ENCODE results near the gene TTLL4. TPM values are rescaled to one million over a fixed set of nuclear protein-coding genes. Genes with fewer than 3 reads are reported as not detected.
"Not testable (repeated sequence)": the region's sequence is repeated elsewhere in the genome, so short reads cannot be mapped to it uniquely, and the experiment has no call there.

Gene TTLL4
- total RNA-seq, 2 donors from 2014 or later: 8.2 to 9.9 TPM

- H3K36me3 ChIP-seq: peaks cover 39% of the 10 kb centered on the region
- no peaks in the 10 kb centered on the region for H3K9me3 ChIP-seq
- no peak for TF ChIP-seq CTCF (IDR thresholded peaks at IDR 0.05)
- no peaks in the 10 kb centered on the region for H3K4me1 ChIP-seq
- DNase-seq (ENCODE audit: low spot score): no peak
- no peak overlapping the region for H3K27ac ChIP-seq
- H3K27me3 ChIP-seq: no peaks in the 10 kb centered on the region
- H3K4me3 ChIP-seq: no peak overlapping the region
Observed at GRCh38 chr2:218755567-218756404, 45.2 kb downstream of the TTLL4 start.

GRCh38 chr2:218756599-218757377 is 46.2 kb downstream of the TTLL4 start:
- Histone ChIP-seq H3K4me1 (no peaks in the 10 kb centered on the region), H3K36me3 (peaks cover 35% of the 10 kb centered on the region), H3K4me3 (no peak overlapping the region), H3K27ac (no peak overlapping the region), H3K9me3 (no peaks in the 10 kb centered on the region), H3K27me3 (no peaks in the 10 kb centered on the region)
- DNase-seq (ENCODE audit: low spot score): no peak
- no peak for TF ChIP-seq CTCF (IDR thresholded peaks at IDR 0.05)

- H3K27ac ChIP-seq: no peak overlapping the region
- no peaks in the 10 kb centered on the region for H3K27me3 ChIP-seq
- no peaks in the 10 kb centered on the region for H3K4me1 ChIP-seq
- no peak for DNase-seq (ENCODE audit: low spot score)
- H3K4me3 ChIP-seq: no peak overlapping the region
- no peak for TF ChIP-seq CTCF (IDR thresholded peaks at IDR 0.05)
- no peaks in the 10 kb centered on the region for H3K36me3 ChIP-seq
- no peaks in the 10 kb centered on the region for H3K9me3 ChIP-seq
Observed at GRCh38 chr2:218761795-218762194, 51.2 kb downstream of the TTLL4 start.

- not testable (repeated sequence) for H3K27me3 ChIP-seq
Observed at GRCh38 chr2:218772759-218773158, 62.1 kb downstream of the TTLL4 start.

GRCh38 chr2:218773881-218774280 is 63.2 kb downstream of the TTLL4 start:
- Histone ChIP-seq H3K9me3 (no peaks in the 10 kb centered on the region), H3K27me3 (no peaks in the 10 kb centered on the region), H3K4me3 (no peak overlapping the region), H3K27ac (no peak overlapping the region), H3K36me3 (no peaks in the 10 kb centered on the region), H3K4me1 (no peaks in the 10 kb centered on the region)
- TF ChIP-seq CTCF (IDR thresholded peaks at IDR 0.05): no peak
- no peak for DNase-seq (ENCODE audit: low spot score)

More at GRCh38 chr2:218772759-218773158, 62.1 kb downstream of the TTLL4 start:
- H3K36me3 ChIP-seq; H3K27ac ChIP-seq; DNase-seq (ENCODE audit: low spot score); H3K9me3 ChIP-seq; H3K4me1 ChIP-seq; H3K4me3 ChIP-seq: not testable (repeated sequence)

GRCh38 chr2:218776488-218776887 is 65.9 kb downstream of the TTLL4 start:
- no peak overlapping the region for H3K27ac ChIP-seq
- no peaks in the 10 kb centered on the region for H3K27me3 ChIP-seq
- no peaks in the 10 kb centered on the region for H3K36me3 ChIP-seq
- H3K9me3 ChIP-seq: no peaks in the 10 kb centered on the region
- no peaks in the 10 kb centered on the region for H3K4me1 ChIP-seq
- TF ChIP-seq CTCF (IDR thresholded peaks at IDR 0.05): no peak
- DNase-seq (ENCODE audit: low spot score): no peak
- H3K4me3 ChIP-seq: no peak overlapping the region

Data from right atrium auricular region (tissue), 2 donors.